ENCODE results near the gene PPP2R2C.

Gene PPP2R2C

GRCh38 chr4:6352031-6352692, 120.3 kb downstream of the PPP2R2C start:
- no peak for DNase-seq (ENCODE audit: low read depth, low spot score)

GRCh38 chr4:6351246-6352000, 121.0 kb downstream of the PPP2R2C start:
- no peak overlapping the region for H3K27ac ChIP-seq
- no peak for DNase-seq (ENCODE audit: low read depth, low spot score)

More at GRCh38 chr4:6352031-6352692, 120.3 kb downstream of the PPP2R2C start:
- H3K27ac ChIP-seq: no peak overlapping the region

GRCh38 chr4:6350646-6351045, 121.8 kb downstream of the PPP2R2C start:
- no peak for DNase-seq (ENCODE audit: low read depth, low spot score)
- H3K27ac ChIP-seq: no peak overlapping the region

- no peak for DNase-seq (ENCODE audit: low read depth, low spot score)
- H3K27ac ChIP-seq: no peak overlapping the region
Measured at GRCh38 chr4:6349896-6350603, 122.4 kb downstream of the PPP2R2C start.

- DNase-seq (ENCODE audit: low read depth, low spot score): no peak
Measured at GRCh38 chr4:6348408-6348807, 124.0 kb downstream of the PPP2R2C start.

GRCh38 chr4:6347511-6348045, 124.8 kb downstream of the PPP2R2C start:
- DNase-seq (ENCODE audit: low read depth, low spot score): no peak

More at GRCh38 chr4:6348408-6348807, 124.0 kb downstream of the PPP2R2C start:
- no peak overlapping the region for H3K27ac ChIP-seq

GRCh38 chr4:6346373-6347110, 125.9 kb downstream of the PPP2R2C start:
- no peak for DNase-seq (ENCODE audit: low read depth, low spot score)
- no peak overlapping the region for H3K27ac ChIP-seq

More at GRCh38 chr4:6347511-6348045, 124.8 kb downstream of the PPP2R2C start:
- no peak overlapping the region for H3K27ac ChIP-seq

GRCh38 chr4:6345866-6346265, 126.5 kb downstream of the PPP2R2C start:
- no peak overlapping the region for H3K27ac ChIP-seq
- no peak for DNase-seq (ENCODE audit: low read depth, low spot score)

- no peak overlapping the region for H3K27ac ChIP-seq
- no peak for DNase-seq (ENCODE audit: low read depth, low spot score)
Measured at GRCh38 chr4:6345096-6345830, 127.2 kb downstream of the PPP2R2C start.

- peak; percentile 78 for DNase-seq (ENCODE audit: low read depth, low spot score)
- H3K27ac ChIP-seq: peak overlapping the region; percentile 59
Measured at GRCh38 chr4:6343939-6344408, 128.4 kb downstream of the PPP2R2C start.

- H3K27ac ChIP-seq: no peak overlapping the region
- DNase-seq (ENCODE audit: low read depth, low spot score): no peak
Measured at GRCh38 chr4:6342530-6343293, 129.7 kb downstream of the PPP2R2C start.

GRCh38 chr4:6341696-6342095, 130.7 kb downstream of the PPP2R2C start:
- no peak overlapping the region for H3K27ac ChIP-seq
- no peak for DNase-seq (ENCODE audit: low read depth, low spot score)

GRCh38 chr4:6340446-6341015, 131.9 kb downstream of the PPP2R2C start:
- DNase-seq (ENCODE audit: low read depth, low spot score): no peak
- no peak overlapping the region for H3K27ac ChIP-seq

GRCh38 chr4:6339818-6340445, 132.5 kb downstream of the PPP2R2C start:
- no peak overlapping the region for H3K27ac ChIP-seq
- DNase-seq (ENCODE audit: low read depth, low spot score): no peak

- no peak for DNase-seq (ENCODE audit: low read depth, low spot score)
- no peak overlapping the region for H3K27ac ChIP-seq
Measured at GRCh38 chr4:6338951-6339817, 133.2 kb downstream of the PPP2R2C start.

- DNase-seq (ENCODE audit: low read depth, low spot score): no peak
- no peak overlapping the region for H3K27ac ChIP-seq
Measured at GRCh38 chr4:6338175-6338950, 134.1 kb downstream of the PPP2R2C start.

Measured in epithelial cell of prostate (primary cell).